Stimulated activated CD8-positive, alpha-beta memory T cell treated with anti-CD3 and anti-CD28 coated beads, Interleukin-2, amount 100 ng/mL, for 1 hour (primary cell): ENCODE data around the gene COX14.

Source experiments
- DNase-seq, 2 donors: peaks; one replicate each; pipeline ENCODE4 v3.0.0-alpha.2; 2020; ENCODE audit warnings: low read depth in 2 of 2

Gene COX14

DNA sequence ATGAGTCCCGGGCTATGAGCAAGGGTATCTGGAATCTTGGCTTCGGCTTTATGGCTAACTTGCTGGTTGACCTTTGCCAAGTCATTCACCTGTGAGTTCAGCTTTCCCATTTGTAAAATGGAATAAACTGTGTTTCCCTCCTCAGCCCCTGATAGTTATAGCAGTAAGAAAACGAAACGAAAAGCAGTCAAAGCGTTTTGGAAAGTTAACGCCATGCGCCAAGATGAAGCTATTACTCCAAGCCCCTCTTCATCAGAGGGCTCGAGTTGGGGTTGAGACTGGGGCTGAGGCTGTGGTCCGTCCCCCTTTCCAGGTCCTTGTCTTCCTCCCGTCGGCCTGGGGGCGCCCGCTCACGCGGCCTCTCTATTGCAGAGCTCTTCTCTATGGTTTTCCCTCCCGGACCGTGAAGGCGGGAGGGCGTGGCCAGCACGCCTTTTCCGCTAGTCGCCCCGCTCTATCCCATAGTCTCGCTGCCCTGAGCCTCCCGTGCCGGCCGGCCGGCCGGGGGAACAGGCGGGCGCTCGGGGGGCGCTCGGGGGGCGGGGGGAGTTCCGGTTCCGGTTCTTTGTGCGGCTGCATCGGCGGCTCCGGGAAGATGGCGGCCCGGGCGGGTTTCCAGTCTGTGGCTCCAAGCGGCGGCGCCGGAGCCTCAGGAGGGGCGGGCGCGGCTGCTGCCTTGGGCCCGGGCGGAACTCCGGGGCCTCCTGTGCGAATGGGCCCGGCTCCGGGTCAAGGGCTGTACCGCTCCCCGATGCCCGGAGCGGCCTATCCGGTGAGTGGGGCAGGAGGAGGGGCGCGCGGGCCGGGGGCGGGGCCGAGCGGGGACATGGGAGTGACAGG lies 27.0 kb upstream of the COX14 start, which contains the start of gene SMARCD1:
SMARCD1 (plus strand) TSS at position 568 of the 840 bp plus-strand sequence; CDS start at position 596, 28 bp downstream.
- DNase-seq: peak; percentile 69 to 74

DNA sequence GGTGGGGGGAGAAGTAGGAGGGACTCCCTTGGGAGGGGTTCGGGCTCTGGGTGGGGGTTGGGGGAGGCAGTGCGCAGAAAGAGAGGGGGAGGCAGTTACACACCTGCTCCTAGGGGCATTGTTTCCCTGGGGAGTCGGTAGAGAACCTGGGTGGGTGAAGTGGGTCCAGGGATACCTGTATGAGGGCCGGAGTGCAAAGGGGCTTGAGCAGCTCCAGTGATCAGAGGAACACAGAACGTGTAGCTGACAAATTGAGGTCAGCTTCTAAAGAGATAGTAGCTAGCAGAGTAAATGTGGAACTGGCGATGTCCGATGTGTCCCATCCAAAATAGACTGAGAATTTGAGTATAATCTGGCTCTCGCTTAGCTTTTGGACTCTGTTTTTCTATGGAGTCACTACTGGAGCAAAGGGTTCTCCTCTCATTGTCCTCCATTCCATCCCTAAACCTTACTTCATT lies 26.4 kb upstream of the COX14 start:
- DNase-seq: no peak

DNA sequence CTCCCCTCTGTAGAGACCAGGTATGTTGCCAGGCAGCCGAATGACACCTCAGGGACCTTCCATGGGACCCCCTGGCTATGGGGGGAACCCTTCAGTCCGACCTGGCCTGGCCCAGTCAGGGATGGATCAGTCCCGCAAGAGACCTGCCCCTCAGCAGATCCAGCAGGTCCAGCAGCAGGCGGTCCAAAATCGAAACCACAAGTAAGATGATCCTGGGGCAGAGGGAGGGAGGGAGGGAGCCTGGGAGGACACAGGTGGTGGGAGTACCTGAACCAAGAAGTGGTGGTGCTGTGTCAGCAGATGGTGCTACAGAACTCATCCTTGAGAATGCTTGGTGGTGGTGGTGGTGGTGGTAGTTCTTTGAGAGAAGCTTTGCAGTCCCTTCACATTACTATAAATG lies 25.9 kb upstream of the COX14 start:
- DNase-seq: no peak

DNA sequence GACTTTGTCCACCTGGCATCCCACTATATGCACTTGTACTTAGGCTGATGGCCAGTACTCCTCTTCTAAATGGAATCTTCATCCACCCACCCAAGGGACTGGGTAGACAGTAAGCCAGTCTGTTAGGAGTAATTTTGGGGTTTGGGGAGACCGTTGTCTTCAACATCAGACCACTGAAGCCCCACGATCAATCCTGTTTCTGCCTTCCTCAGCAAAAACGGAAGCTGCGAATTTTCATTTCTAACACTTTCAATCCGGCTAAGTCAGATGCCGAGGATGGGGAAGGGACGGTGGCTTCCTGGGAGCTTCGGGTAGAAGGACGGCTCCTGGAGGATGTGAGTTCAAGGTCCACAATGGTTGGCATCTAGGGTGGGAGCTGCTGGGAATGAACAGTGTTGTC lies 24.9 kb upstream of the COX14 start:
- DNase-seq: no peak

DNA sequence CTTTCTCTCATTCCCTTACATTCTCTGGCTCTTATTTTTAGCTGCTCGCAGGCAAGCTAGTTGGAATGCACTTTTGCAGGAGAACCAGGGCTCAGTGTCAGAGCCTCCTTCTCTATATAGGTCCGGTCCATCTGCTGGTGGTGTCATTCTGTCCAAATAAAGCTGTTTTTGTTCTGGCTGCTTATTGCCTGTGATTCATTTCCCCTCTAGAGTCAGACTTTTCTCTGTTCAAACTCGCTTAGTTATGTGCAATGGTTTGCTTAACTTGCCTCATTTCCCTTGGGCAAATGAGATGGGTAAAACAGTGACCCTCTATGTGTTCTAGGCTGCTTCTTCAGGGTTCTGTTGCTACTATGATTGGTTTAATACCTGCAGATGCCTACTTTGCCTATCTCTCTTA lies 24.0 kb upstream of the COX14 start:
- DNase-seq: no peak

DNA sequence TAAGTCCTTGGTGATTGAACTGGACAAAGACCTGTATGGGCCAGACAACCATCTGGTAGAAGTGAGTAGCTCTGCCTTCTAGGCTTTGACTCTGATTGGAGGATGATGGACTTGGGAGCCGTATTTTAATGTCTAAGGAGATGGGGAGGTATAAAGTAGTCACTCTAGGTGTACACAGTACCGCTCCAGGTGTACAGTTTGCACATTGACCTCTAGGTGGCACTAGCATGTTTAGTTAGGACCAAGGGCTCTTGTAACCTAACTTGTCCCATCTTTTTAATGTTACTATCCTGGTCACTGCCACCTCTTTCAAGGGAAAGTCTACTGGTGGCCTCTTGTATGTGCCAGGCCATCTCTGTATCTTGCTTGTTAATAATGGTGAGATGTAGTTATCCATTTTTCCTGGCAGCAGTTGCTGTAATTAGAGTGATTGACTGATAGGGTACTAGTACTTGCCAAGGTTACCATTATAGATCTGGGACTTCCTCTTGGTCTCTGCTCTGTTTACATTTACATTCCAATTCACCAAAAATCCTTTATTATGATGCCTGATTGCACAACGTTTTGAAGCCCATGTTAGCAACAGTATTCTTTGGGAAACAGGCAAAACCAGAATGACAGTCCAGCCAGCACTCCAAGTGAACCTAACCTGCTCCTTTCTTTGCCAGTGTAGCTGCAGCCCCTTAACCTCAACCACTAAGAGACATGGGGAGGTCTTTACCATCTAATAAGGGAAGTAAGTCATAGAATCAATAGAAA lies 23.3 kb upstream of the COX14 start:
- DNase-seq: peak; percentile 8 to 26

DNA sequence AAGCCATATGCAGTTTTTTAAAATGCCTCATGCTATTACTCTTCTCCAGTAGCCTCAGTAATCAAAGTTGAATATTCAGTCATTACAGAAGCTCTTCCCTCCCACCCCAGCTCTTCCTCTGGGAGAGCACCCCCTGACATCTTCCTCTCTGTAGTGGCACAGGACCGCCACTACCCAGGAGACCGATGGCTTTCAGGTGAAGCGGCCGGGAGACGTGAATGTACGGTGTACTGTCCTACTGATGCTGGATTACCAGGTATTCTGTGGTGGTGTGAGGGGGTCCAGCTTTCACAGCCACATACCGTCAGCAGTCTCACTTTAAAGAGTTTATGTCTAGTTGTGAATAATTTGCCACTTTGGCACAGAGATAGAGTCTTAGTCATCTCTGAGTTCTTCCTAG lies 22.3 kb upstream of the COX14 start:
- DNase-seq: no peak

DNA sequence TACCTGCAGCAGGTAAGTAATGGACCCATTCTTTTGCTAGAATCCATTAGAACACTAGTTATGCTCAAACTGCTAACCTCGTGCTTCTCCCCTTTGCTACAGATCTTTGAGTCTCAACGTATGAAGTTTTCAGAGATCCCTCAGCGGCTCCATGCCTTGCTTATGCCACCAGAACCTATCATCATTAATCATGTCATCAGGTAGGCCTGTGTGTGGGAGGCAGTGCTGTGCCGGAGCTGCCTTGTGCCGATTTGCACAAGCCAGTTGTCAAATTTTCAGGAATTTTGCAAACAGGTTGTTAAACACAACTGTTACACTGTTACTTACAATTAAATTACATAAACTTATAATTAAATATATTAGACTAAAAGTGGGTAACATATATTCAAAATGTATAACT lies 21.6 kb upstream of the COX14 start:
- DNase-seq: no peak

DNA sequence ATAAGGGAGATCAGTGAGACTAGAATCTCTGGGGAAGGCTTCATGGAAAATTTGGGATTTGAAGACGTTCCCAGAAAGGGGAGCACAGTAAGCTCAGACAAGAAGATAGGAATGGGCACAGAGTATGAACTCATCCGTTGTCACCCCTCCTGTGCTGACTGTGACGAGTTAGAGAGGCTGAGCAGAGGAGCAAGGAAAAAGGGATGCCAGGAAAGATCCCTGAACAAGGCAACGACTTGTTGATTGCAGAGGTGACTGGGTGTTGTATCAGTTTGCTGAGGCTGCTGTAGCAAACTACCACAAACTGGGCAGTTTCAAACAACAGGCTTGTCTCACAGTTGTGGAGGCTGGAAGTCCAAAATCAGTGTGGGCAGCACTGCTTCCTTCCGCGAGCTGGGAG lies 14.1 kb upstream of the COX14 start:
- DNase-seq: no peak

DNA sequence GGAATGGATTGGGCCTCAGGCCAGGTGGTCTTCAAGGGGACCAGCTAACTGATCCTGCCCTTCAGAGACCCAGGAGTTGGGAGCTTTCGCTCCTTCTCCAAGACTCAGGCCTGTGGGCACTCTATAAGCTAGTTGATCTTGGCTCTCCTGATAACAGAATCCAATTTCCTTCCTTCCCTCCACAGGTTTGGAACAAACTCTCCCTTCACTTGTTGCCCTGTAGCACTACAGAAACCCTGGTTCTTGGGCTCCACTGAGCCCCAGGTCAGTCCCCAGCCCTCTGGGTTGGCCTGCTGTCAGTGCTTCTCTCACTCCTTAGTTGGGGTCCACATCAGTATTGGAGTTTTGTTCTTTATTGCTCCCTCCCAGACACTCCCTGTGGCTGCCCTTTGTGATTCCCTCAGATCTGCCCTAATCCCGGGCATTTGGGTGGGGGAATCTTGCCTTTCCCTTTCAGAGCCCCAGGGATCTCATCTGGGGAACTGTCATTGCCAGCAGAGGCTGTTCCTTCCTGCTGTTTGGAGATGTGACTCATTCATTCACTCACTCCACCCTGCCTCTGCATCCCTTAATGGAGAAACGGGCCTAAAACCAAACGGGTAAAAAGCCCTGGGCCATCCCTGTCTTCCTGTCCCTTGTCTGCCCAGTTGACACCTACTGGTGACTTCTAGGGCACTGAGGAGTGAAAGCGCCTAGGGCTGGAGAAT lies 12.6 kb upstream of the COX14 start:
- DNase-seq: no peak

DNA sequence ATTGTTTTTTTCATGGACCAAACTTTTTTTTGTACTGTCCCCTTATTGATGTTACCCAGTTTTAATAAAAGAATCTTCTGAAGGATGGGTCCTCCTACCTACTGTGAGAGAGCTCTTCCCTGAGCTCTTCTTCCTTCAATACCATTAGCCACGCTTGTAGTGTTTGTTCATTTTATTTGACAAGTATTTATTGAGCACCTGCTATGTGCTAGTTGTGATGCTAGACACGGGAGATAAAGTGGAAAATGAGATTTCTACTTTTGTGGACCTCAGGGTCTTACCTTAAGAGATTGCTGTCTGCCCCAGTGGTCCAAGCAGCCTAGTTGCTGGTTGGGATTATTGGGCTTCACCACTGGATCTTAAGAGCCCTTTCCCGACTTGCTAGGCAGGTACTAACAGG lies 11.5 kb upstream of the COX14 start:
- DNase-seq: no peak

DNA sequence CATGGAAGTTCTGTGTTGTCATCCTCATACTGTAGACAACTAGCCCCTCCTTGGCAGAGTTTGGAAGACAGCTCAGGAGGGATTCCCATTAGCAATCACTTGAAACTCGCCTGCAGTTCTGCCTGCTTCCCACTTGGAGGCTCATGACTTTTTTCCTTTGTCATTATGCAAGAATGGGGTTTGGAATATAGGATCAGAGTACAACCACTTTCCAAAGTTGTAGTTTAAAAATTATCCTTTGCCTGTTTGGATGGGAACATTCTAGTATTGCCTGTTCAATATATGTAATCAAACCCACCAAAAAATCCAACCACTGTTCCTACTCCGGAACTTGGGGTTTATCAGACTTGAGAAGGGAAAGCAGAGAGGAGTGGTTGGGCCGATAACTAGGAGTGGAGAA lies 10.4 kb upstream of the COX14 start:
- no peak for DNase-seq

DNA sequence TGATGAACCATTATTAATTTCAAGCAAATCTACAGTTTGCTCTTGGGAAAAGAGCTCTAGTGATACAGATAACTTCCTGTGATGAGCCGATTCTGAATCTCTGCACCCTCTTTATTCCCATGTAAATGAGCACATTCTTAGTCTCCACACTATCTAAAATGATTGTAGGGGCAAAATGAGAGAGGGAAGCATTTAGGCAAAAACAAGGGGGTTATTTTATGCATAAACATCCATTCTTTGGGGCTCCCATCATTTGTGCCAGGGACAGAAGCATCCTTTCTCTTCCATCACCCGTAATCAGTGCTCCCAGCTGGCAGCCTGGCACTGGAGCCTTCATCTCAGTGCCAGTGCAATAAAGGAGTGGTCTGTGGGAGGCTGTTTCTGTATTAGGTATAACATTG lies 9.9 kb upstream of the COX14 start:
- DNase-seq: no peak

DNA sequence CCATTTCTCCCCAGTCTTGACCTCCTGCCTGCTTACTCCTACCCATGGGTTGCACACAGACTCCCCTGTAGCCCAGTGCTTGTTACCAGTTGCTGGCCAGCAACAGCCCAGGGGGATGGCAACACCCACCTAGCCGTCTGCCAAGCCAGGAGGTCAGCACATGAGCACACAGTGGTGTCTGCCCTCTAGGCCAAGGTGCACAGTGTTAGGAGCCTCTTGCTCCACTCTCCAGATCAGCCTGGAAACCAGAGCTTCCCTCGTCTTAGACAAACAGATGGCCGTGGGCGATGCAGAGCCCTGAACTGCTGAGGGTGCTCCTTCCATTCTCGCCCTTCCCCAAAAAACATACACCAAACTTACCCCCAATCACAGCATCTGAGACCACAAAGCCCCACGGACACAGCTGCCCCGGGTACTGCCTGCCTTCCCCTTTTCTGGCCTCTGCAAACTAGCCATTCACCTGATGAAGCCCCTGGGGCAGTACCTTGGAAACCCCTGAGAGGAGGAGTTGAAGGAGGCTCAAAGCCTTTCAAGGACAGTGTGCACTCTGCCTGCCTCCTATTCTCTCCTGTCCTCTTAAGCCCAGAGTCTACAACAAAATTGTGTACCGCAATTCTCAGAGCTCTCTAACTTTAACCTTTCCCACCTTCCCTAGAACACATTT lies 9.3 kb upstream of the COX14 start:
- DNase-seq: no peak

DNA sequence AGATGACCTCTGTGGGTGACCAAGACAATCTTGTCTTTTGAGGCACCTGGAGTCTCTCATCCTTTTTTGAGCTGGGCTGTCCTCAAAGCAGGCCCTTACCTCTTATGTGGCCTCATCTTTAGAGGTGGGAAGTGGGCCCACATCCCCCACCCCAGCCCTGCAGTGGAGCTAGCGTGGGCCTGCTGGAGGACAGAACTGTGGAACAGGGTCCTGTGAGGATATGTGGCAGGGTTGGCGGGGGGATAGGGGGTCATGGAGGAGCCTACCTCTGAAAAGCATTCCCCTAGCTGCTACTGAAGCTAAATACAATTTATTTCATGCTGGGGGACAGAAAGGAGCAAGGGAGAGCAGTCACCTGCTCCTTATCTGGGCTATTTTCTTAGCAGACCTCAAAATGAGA lies 8.7 kb upstream of the COX14 start:
- no peak for DNase-seq

DNA sequence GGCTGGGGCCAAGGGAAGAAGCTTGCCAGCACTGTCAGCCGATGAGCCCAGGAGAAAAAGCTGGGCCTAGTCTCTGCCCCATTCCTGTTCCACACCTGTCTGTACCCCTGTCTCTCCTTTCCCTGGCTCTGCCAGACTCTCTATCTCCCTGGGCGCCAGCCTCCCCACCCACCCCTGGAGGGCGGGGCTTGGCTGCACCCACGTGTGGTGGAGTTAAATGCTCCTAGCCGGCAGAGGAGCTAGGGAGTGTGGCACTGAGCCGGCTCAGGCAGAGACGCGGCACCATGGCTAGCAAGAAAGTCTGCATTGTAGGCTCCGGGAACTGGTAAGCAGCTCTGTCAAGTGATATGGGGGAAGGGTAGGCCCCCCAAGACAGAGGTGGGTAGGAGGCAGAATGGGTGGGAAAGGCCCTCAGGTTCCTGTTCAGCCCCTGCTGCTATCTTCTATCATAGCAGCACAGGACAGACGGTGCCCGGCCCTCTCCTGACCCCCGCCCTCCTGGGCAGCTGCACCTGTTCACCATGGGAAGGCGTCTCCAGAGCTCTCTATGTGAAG lies 8.2 kb upstream of the COX14 start, which contains the start of gene GPD1:
GPD1 (plus strand) TSS at position 242 of the 555 bp plus-strand sequence; CDS start at position 285, 43 bp downstream.
- DNase-seq: no peak

DNA sequence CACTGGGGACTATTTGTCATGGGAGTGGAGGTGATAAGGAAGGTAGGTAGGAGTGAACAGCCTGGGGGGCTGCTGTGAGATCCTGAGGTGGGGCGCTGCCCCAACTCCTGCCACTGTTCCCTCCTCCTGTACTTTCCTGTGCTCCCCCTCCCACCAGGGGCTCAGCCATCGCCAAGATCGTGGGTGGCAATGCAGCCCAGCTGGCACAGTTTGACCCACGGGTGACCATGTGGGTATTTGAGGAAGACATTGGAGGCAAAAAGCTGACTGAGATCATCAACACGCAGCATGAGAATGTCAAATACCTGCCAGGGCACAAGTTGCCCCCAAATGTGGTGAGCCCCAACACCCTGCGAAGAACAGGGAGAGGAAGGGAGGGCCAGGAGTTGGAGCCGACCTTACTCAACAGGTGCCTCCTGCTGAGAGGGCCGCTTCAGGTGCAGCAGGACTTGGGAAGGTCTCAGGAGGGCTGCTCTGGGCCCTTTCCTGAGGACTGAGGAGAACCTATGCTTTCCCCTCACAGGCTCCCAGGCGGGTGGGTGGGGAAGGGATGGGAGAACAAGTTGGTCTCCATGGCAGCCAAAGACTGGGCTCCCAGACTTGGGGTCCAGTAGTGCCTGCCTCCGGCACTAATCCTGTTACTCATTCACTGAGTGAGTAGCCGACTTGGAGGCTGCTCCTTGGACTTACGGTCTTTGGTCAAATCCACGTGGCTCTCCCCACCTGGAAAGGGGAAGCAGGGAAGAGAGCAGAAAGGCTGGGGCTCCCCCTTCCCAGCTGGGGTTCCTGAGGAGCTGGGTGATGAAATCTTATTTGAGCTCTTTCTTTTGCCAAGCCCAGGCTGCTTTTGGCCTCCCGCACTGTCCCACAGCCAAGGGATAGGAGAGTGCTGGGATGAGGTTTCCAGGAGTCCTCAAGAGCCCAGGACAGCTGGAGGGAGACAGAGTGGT lies 7.3 kb upstream of the COX14 start:
- DNase-seq: no peak

DNA sequence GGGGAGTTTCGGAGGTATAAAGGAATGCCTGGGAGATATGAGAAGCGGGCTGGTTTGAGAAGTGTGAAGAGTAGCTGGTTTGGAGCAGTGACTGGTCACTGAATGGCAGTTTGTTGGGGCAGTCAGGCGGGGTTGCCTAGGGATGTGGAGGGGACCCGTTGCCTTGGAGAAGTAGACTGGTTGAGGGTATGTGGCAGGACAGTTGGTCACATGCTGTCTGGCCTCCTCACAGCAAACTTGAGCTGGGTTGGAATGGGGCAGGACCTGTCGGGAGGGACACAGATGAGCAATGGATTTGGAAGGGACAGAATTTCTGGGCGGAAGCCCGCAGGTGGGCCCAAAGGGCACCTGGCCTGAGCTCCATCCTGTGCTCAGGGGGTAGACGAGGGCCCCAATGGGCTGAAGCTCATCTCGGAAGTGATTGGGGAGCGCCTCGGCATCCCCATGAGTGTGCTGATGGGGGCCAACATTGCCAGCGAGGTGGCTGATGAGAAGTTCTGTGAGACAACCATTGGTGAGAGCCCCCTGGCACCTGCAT lies 6.1 kb upstream of the COX14 start:
- no peak for DNase-seq

DNA sequence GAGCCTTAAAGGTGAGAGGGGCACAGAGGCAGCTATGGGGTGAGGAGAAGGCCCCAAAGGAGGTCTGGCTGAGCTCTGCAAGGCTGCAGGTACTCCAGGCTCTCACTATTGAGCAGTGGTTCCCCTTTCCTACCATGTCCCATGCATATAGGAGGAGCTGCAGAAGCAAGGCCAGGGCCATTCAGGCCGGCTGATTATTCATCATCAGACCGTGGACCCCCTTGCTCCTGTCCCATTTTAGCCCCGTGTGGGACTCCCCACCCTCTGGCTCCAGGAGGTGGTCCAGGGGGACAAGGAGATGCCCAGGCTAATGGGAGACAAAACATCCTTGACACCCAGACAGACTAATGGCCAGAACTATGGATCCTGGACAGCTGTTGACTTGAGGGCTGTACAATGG lies 5.1 kb upstream of the COX14 start:
- no peak for DNase-seq
